Measurements from ENCODE around the gene ADRM1.

Gene ADRM1

GRCh38 chr20:62282877-62283503 lies 19.8 kb upstream of the ADRM1 start:
- ChIA-PET POLR2A (no interaction called here), CTCF (no interaction called here)
- DNase-seq (ENCODE audit: extremely low spot score) = no peak
- TF ChIP-seq FOXK2 (IDR thresholded peaks at IDR 0.05) (no peak), CTBP1 (IDR thresholded peaks at IDR 0.05; ENCODE audit: borderline replicate concordance) (no peak), SP1 (IDR thresholded peaks at IDR 0.05) (no peak), PKNOX1 (IDR thresholded peaks at IDR 0.05) (no peak), BHLHE40 (IDR thresholded peaks at IDR 0.05; ENCODE audit: borderline replicate concordance) (no peak)

DNA sequence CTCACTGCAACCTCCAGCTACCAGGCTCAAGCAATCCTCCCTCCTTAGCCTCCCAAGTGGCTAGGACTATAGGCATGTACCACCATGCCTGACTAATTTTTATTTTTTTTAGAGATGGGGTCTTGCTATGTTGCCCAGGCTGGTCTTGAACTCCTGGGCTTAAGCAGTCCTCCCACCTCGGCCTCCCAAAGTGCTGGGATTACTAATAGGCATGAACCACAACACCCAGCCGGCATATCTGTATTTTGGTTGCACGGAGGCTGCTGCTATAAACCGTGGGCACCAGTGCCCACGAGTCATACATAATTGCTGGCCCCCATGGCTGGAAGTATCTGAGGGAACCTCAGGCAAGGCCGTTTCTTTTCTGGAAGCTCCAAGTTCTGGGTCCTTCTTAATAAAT lies 18.3 kb upstream of the ADRM1 start:
- no peak for DNase-seq (ENCODE audit: extremely low spot score)
- CTCF ChIA-PET = no interaction called here
- POLR2A ChIA-PET = no interaction called here
- TF ChIP-seq LEF1 (IDR thresholded peaks at IDR 0.05; ENCODE audit: borderline replicate concordance) = no peak
- TF ChIP-seq SUZ12 (IDR thresholded peaks at IDR 0.05) = no peak
- no peak for TF ChIP-seq HDGF (IDR thresholded peaks at IDR 0.05; ENCODE audit: borderline replicate concordance)
- no peak for TF ChIP-seq FOXM1 (IDR thresholded peaks at IDR 0.05; ENCODE audit: borderline replicate concordance)
- TF ChIP-seq ARNT (IDR thresholded peaks at IDR 0.05) = no peak
- no peak for TF ChIP-seq L3MBTL2 (conservative IDR thresholded peaks at IDR 0.05)
- TF ChIP-seq ELF4 (IDR thresholded peaks at IDR 0.05) = no peak
- no peak for TF ChIP-seq BHLHE40 (IDR thresholded peaks at IDR 0.05; ENCODE audit: borderline replicate concordance)
- no peak for TF ChIP-seq FOXA1 (IDR thresholded peaks at IDR 0.05)
- TF ChIP-seq FOXK2 (IDR thresholded peaks at IDR 0.05) = no peak

- ChIA-PET POLR2A (no interaction called here), CTCF (no interaction called here)
- DNase-seq (ENCODE audit: extremely low spot score) = no peak
- no peak for TF ChIP-seq CTBP1 (IDR thresholded peaks at IDR 0.05; ENCODE audit: borderline replicate concordance)
These were observed 17.6 kb upstream of the ADRM1 start for GRCh38 chr20:62285151-62285550.

- TF ChIP-seq L3MBTL2 (conservative IDR thresholded peaks at IDR 0.05) (no peak), FOXK2 (IDR thresholded peaks at IDR 0.05) (no peak), NFRKB (IDR thresholded peaks at IDR 0.05) (no peak), BHLHE40 (IDR thresholded peaks at IDR 0.05; ENCODE audit: borderline replicate concordance) (no peak), SUZ12 (IDR thresholded peaks at IDR 0.05) (no peak), CTBP1 (IDR thresholded peaks at IDR 0.05; ENCODE audit: borderline replicate concordance) (no peak), FOXA1 (IDR thresholded peaks at IDR 0.05) (no peak), SP1 (IDR thresholded peaks at IDR 0.05) (no peak), TARDBP (IDR thresholded peaks at IDR 0.05) (no peak), LEF1 (IDR thresholded peaks at IDR 0.05; ENCODE audit: borderline replicate concordance) (no peak), ZNF384 (IDR thresholded peaks at IDR 0.05) (no peak), HDGF (IDR thresholded peaks at IDR 0.05; ENCODE audit: borderline replicate concordance) (no peak), ELF4 (IDR thresholded peaks at IDR 0.05) (no peak), ARNT (IDR thresholded peaks at IDR 0.05) (no peak), PKNOX1 (IDR thresholded peaks at IDR 0.05) (no peak), FOXM1 (IDR thresholded peaks at IDR 0.05; ENCODE audit: borderline replicate concordance) (no peak)
- POLR2A ChIA-PET = no interaction called here
- CTCF ChIA-PET = no interaction called here
These were observed 17.1 kb upstream of the ADRM1 start for GRCh38 chr20:62285722-62286121.

GRCh38 chr20:62286493-62287064 lies 16.2 kb upstream of the ADRM1 start:
- ChIA-PET CTCF (no interaction called here), POLR2A (no interaction called here)
- DNase-seq (ENCODE audit: extremely low spot score) = no peak
- TF ChIP-seq LEF1 (IDR thresholded peaks at IDR 0.05; ENCODE audit: borderline replicate concordance) (no peak), FOXM1 (IDR thresholded peaks at IDR 0.05; ENCODE audit: borderline replicate concordance) (no peak), HDGF (IDR thresholded peaks at IDR 0.05; ENCODE audit: borderline replicate concordance) (no peak), BHLHE40 (IDR thresholded peaks at IDR 0.05; ENCODE audit: borderline replicate concordance) (no peak), PKNOX1 (IDR thresholded peaks at IDR 0.05) (no peak), SUZ12 (IDR thresholded peaks at IDR 0.05) (no peak), SP1 (IDR thresholded peaks at IDR 0.05) (no peak), FOXA1 (IDR thresholded peaks at IDR 0.05) (no peak), NFRKB (IDR thresholded peaks at IDR 0.05) (no peak), ZNF384 (IDR thresholded peaks at IDR 0.05) (no peak), TARDBP (IDR thresholded peaks at IDR 0.05) (no peak), ELF4 (IDR thresholded peaks at IDR 0.05) (no peak), ARNT (IDR thresholded peaks at IDR 0.05) (no peak), CTBP1 (IDR thresholded peaks at IDR 0.05; ENCODE audit: borderline replicate concordance) (no peak), FOXK2 (IDR thresholded peaks at IDR 0.05) (no peak), L3MBTL2 (conservative IDR thresholded peaks at IDR 0.05) (no peak)

More at GRCh38 chr20:62285722-62286121, 17.1 kb upstream of the ADRM1 start:
- no peak for DNase-seq (ENCODE audit: extremely low spot score)

DNA sequence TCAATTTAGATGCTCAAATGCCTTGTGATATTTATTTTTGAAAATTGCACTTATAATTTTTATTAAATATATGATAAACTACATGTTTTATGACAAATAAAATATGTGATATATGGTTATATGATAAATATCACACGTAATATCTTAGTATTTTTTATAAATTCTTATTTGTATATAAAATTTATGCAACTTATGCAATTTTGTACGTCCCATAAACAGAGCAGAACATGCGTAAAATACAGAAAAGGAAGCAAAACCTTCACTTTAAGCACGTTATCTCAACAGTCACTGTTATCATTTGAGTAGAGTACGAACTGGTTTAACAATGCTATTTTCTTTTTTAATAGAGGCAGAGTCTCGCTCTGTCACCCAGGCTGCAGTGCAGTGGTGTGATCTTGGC lies 15.7 kb upstream of the ADRM1 start:
- DNase-seq (ENCODE audit: extremely low spot score) = no peak
- ChIA-PET CTCF (no interaction called here), POLR2A (no interaction called here)
- TF ChIP-seq FOXK2 (IDR thresholded peaks at IDR 0.05) = no peak
- no peak for TF ChIP-seq CTBP1 (IDR thresholded peaks at IDR 0.05; ENCODE audit: borderline replicate concordance)
- TF ChIP-seq NFRKB (IDR thresholded peaks at IDR 0.05) = no peak
- TF ChIP-seq FOXA1 (IDR thresholded peaks at IDR 0.05) = no peak

Measured in HEK293T (cell line).